NCI-H1105 (cell line): ENCODE measurements around the gene DND1.
"Not testable (repeated sequence)": the region's sequence is repeated elsewhere in the genome, so short reads cannot be mapped to it uniquely, and the experiment has no call there.

Experiments used
- DNase-seq: peaks from one replicate; lab custom pipeline; 2025; lab: John Stamatoyannopoulos, UW

DND1 gene

DNA sequence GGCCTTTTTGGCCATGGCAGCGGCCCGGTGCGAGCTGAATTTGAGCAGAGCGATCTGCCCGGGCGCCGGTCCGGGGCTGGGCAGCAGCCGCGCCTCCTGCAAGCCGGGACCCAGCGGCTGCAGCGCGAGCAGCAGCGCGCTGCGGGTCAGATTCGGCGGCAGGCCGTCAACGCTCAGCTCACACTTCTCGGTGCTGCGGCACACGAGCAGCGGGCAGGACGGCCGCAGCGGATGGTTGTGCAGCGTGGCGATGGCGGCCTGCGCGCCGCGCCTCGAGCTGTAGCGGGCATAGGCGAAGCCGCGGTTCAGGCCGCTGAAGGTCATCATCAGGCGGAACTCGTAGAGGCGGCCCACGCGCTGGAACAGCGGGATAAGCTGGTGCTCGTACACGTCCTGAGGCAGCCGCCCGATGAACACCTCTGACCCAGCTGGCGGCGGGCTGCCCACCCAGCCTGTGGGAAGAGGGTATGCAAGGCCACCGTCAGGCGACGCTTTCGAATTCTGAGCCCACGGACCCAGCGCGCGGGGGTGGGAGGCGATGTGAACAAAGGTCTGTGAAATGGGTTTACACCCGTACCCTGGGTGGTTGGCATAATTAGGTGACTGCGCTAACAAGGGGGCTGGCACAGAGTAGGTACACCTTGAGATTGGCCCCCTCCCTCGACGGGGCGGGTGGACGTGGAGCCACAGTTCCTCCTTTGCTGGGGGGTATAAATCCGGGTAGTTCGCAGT lies 755 bp downstream of the DND1 start:
- peak; percentile 16 for DNase-seq

DNA sequence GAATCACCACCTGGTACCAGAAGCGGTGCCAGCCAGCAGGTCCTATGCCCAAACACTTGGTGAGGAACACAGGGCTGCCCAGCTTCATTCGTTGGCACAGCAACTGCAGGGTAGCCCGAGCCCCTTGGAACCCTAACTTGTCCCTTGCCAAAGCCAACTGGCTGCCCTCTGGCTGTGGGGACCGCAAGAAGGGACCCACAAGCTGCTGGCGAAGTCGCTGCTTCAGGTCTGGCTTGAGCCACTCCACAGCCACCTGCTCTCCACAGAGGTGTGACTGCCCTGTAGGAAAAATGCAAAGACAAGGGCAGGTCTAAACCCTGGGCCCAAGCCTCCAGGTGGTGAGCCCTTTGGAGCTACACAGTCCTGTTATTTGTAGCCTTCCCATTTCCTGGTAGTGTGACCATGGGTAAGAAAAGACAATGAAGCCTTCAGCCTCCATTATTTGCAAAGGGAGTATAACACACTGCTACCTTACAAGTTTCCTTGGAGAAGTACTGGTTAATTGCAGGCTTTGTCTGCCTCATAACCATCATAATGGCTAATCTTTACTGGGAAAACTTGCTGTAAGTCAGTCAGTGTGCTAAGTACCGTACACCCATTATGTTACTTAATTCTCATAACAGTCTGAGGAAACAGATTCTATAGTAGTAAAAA lies 1.8 kb downstream of the DND1 start:
- no peak for DNase-seq

DNA sequence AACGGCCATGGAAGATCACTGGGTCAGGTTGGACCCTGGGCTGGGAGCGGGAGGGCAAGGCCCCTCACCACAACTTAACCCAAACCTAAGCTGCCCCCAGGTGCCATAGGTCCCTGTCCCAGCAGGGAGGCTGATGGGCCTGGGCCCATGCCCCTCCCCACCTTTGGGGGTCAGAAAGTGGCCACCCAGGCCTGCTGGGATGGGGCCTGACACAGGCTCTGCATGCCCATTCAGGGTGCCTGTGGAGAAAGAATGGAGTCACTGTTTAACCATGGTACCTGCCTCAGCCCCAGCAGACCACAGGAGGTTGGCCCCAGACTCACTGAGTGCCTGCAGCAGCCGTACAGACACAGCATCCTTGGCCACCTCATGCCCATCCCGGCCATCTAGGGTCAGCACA lies 2.3 kb downstream of the DND1 start:
- DNase-seq = not testable (repeated sequence)

DNA sequence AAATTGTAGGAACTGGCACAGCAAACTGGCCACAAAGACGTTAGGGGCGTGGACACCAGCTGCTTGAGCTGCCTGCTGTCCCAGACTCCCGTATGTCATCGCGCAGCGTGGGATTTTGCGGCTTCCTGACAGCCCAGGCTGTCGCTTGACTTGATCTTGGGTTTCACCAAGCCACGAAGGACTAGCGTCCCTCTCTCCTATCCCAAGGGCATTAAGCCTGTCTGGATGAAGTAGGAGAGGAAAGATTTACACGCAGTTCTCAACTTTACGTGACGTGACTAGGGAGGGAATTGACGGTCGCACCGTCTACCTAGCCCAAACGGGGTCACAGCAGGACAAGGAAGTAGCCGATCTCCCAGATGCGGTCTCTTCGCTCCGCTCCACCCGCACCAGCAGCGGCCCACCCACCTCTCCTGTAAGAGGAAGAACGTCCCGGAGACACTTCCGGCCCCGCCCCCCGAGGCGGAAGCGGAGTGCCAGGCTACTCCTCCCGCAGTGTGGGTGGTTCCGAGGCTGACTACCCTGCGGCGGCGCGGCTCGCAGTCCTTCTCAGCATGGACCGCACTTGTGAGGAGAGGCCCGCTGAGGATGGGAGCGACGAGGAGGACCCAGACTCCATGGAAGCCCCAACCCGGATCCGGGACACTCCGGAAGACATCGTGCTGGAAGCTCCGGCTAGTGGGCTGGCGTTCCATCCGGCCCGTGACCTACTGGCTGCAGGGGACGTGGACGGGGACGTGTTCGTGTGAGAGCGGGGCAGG lies 8.8 kb downstream of the DND1 start, which contains the start of gene WDR55:
Gene WDR55 (plus strand): TSS at position 546 of the 761 bp plus-strand sequence. CDS start 9 bp downstream, at position 555.
- peak; percentile 67 for DNase-seq

DNA sequence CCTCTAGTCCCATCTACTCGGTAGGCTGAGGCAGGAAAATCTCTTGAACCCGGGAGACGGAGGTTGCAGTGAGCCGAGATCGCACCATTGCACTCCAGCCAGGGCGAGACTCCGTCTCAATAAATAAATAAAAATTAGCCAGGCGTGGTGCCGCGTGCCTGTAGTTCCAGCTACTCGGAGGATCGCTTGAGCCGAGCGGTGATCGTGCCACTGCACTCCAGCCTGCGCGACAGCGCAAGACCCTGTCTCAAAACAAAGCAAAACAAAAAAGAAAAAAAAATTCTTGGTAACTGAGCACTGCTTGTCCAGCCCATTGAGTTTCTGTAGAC lies 9.4 kb downstream of the DND1 start:
- no peak for DNase-seq

DNA sequence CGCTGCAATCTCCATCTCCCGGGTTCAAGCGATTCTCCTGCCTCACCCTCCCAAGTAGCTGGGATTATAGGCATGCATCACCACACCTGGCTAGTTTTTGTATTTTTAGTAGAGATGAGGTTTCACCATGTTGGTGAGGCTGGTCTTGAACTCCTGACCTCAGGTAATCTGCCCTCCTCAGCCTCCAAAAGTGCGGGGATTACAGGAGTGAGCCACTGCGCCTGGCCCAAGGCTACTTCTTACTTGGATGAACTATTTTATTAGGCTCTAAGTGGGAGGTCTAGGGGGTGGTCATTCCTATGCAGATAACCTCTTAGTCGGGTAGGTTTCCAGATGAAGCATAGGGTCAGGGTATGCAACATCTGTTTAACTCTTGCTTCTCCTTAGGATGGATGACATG lies 13.0 kb downstream of the DND1 start:
- not testable (repeated sequence) for DNase-seq

DNA sequence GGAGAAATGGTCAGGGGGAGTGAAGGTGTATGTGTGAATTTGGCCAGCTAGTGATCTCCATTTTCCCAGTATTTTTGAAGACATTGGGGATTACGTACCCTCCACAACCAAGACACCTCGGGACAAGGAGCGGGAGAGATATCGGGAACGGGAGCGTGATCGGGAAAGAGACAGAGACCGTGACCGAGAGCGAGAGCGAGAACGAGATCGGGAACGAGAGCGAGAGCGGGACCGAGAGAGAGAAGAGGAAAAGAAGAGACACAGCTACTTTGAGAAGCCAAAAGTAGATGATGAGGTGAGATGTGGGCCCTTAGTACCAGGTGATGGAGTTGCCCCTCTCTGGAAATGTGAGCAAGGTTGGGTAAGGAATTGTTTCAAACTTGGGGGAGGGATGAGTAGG lies 14.5 kb downstream of the DND1 start:
- no peak for DNase-seq

DNA sequence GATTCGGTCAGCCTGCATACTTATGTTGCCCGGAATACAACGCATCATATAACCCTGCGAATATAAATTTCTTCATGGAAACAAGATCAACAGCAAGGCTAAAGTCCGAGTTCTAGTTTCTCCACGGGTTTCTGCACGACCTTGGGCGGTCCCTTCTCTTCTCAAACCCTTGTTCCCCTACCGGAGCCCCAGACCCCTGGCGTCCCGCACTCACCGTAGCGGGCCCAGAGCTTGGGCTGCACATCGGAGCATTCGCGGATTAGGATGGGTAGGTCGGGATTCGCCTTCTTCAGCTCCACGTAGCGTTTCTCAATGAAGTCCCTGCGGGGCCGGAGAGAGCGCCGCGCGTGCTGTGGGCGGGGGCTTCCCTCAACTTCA lies 26.3 kb downstream of the DND1 start:
- no peak for DNase-seq

DNA sequence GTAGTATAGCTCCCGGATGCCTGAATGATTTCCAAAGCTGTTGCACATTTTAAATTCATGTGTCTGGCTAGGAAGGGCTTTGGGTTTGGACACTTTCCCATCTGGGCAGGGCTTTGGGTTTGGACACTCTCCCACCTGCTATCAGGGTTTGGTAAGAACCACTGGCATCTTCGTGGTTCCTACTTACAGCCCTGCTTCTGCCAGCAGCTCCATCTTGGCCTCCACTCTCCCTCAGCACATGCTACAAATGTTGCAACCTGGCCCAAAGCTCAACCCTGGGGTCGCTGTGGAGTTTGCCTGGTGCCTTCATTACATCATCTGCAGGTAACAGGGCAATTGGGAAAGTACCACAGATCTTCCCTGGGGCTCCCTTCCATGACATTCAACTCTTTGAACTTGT lies 30.7 kb downstream of the DND1 start:
- no peak for DNase-seq

DNA sequence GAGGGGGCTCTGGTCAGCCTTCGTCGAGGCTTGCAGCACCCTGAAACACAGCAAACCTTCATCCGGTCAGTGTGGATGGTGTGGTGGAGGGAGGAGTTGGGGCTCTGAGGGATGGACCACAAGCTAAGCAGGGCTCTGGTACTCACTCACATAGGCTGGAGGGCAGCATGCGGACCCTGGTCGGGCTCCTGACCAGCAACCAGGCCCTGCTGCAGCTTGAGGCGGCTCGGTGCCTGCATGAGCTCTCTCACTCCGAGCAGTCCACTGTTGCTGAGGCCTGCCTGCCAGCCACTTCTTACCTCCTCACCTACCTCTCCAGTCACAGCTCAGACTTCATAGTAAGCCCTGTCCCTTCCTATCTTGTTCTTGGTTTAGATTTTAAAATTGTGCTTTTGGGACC lies 31.7 kb downstream of the DND1 start:
- no peak for DNase-seq

DNA sequence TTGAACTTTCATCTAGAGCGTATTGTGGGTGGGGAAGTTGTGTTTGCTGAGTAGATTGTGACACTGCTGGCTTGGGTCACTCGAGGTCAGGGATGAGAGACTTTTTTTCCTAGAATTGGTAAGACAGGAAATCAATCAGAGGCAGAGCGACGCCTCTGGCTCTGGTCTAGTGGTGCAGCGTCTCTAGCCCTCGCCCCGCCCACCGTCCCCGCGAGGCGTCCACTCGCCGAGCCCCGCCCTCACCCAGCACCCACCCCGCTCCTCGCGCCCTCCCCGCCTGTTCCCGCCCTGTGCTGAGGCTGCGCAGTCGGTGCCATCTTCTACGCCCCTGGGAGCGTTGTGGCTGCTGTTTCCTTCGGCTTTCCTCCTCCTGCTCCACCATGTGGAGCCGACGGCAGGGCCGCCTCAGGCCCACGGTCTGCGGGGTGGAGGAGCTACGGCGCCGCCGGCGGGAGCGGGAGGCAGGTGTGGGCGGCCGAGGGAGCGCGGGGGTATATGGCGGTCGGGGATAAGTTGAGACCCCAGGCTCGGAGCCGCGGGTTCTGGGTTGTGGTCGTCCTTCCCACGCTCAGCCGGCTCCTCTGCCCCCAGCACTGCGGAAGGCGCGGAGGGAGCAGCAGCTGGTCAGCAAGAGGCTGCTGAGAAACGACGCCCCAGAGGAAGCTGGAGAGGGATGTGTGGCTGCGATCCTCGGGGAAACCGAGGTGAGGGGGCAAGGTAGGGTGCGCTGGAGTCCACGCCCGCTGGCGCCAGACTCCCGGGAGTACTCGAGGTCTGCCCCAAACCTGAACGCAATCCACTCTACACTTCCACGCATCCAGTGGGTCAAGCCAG lies 34.0 kb downstream of the DND1 start, which contains the start of gene TMCO6:
Gene TMCO6 (plus strand): TSS at position 304 of the 834 bp plus-strand sequence. CDS start 77 bp downstream, at position 381.
- DNase-seq = peak; percentile 79

DNA sequence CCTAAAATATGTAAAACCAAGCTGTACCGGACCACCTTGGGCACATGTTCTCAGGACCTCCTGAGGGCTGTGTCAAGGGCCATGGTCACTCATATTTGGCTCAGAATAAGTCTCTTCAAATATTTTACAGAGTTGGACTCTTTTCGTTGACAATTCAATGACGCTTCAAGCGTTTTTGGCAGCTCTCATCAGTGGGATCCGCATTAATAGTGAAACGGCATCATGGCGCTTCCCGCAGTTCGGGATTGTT lies 34.6 kb downstream of the DND1 start:
- DNase-seq = not testable (repeated sequence)

DNA sequence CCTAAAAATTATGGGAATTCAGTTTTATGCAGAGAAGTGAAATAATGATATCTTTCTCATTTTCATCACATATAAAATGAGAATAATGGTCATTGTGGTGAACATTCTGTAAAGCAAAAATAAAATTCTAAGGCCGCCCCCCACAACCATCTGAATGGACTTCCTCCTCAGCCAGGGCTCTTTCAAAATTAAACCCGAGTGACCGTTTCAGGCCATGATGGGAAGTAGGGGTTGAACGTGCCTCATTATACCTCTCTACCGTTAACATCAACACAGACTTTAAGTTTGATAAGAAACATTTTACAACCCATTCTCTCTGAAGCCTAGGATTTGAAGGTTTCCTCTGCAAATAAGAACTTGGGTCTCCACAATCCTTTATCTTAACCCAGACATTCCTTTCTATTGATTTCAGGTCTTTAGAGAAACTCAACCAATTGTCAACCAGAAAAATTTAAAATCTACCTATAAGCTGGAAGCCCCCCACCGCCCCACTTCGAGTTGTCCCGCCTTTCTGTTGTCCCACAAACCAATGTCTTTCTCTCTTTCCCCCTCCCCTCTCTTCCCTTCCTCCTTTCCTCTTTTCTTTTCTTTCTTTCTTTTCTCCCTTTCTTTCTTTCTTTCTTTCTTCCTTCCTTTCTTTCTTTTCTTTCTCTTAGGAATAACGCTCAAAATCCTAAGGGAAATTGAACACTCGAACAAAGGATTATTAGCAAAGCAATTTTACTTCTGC lies 35.8 kb downstream of the DND1 start:
- DNase-seq = no peak

DNA sequence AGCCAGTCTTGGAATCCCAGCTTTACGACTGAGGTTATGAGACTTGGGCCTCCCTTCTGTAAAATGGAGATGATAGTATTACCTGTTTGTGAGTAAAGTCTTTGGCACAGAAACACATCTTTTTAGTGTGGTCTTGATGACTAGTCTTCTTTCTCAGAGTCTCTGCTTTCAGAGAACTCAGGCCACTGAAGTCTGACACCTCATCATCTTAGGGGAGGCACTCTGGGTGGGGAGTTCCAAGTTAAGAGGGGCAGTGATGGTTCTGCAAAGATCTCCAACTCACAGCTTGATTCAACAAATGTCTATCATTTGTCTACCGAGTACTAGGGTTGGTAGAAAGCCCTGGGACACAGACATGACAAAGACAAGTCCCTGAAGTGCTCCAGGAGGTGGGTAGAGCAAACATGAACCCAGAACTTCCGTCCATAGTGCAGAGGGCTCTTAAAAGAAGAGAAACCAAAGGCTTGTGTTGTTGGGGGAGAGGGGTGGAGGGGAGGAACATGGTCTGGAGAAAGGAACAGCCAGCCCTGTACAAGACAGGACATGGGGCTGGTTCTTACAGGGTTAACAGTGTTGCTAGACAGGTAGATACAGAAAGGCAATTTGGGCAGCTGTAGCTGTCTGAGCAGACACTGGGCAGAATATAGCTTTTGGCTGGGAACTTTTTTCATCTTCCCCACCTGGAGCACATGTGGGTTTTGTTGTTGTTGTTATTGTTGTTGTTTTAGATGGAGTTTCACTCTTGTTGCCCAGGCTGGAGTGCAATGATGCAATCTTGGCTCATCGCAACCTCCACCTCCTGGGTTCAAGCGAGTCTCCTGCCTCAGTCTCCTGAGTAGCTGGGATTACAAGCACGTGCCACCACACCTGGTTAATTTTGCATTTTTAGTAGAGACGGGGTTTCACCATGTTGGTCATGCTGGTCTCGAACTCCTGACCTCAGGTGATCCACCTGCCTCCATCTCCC lies 37.8 kb downstream of the DND1 start:
- no peak for DNase-seq

DNA sequence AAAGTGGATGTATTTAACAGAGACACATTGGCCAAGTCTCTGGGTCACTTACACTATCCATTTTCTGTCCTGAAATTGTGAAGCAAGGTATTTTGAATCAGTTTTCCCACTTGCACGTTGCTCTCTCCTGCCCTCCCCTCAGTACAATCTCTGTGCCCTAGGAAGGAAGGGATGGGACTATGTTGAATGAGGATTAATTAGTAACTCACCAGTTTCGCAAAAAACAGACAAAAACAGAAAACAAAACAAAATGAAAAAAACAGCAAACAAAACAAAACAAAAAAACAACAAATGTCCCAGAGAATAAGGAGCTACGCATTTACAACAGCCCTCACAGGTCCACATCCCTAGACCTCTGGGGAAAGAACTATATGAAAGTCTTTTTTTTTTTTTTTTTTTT lies 39.3 kb downstream of the DND1 start:
- no peak for DNase-seq

DNA sequence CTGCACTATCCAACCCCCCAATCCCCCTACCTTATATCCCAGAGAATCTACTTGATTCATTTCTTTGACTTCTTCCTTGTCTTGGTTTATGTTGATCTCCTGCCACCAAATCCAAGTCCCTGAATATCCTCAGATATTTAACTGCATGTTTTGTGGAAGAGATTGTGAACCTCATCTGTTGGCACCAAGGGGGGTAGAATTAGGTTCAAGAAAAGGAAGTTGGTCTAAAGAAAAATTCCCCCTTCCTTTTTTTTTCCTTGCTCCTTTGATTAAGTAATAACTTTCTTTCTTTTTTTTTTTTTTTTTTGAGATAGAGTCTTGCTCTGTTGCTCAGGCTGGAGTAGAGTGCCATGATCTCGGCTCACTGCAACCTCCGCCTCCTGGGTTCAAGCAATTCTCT lies 39.9 kb downstream of the DND1 start:
- DNase-seq = no peak

DNA sequence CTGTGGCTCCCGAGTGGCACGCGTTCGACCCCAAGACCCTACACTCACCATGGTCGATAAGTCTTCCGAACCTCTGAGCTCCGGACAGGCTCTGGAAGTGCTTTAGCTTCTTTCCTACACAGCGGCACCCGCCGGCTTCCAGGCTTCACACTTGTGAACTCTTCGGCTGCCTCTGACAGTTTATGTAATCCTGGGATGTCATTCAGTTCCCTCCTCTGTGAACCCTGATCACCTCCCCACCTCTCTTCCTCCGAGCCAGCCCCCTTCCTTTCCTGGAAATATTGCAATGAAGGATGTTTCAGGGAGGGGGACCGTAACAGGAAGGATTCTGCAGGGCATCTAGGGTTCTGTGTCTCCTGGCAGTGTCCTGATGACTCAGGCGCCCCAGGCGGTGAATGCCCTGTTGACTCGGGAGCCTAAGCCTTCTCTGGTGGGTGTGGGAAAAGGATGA lies 40.3 kb downstream of the DND1 start, which contains the start of gene CD14:
Gene CD14 (minus strand): TSS at position 155 of the 451 bp plus-strand sequence. CDS start 104 bp downstream, at position 51.
- no peak for DNase-seq

DNA sequence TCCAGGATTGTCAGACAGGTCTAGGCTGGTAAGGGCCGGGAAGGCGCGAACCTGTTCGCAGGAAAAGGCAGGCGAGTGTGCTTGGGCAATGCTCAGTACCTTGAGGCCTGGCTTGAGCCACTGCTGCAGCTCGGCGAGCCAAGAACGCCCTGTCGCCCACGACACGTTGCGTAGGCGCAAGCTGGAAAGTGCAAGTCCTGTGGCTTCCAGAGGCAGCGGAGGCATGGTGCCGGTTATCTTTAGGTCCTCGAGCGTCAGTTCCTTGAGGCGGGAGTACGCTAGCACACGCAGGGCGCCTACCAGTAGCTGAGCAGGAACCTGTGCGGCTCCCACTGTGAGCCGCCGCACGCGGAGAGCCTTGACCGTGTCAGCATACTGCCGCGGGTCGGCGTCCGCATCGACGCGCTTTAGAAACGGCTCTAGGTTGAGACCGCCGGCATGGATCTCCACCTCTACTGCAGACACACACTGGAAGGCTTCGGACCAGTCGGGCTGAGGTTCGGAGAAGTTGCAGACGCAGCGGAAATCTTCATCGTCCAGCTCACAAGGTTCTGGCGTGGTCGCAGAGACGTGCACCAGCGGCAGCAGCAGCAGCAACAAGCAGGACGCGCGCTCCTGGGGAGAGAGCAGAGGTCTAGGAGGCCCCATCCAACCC lies 40.9 kb downstream of the DND1 start:
- no peak for DNase-seq

DNA sequence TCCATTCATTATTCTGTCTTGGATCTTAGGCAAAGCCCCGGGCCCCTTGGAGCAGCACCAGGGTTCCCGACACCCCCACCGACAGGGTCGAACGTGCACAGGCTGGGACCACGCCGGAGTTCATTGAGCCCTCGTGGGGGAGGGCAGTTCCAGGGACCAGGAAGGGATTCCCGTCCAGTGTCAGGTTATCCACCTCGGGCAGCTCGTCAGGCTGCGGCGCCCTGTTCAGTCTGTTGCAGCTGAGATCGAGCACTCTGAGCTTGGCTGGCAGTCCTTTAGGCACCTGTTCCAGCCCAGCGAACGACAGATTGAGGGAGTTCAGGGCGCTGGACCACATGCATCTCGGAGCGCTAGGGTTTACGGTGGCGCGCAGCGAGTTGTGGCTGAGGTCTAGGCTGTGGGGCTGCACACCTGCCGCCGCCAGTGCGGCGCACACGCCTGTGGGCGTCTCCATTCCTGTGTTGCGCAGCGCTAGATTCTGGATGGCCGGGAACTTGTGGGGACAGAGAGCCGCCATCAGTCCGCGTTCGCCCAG lies 41.5 kb downstream of the DND1 start:
- peak; percentile 53 for DNase-seq

DNA sequence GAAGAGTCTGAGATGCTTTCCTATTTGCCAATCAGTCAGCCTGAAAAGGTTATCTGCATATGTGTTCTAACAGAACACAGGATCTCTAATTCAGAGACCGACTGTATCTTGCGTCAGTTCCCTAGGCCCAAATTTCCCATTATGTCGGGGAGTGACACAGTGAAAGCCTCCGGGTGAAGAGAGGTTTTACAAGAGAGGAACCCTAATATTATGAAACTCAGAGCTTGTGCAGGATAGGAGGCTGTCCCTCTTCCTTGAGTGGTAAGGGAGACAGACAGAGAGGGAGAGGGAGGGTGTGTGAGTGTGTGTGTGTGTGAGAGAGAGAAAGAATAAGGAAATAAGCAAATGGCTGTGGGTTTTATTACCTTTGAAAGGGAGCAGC lies 42.3 kb downstream of the DND1 start:
- no peak for DNase-seq
